SK-N-MC (cell line): ENCODE data around the gene NPS.

Experiments
- EZH2 ChIP-seq: fragments of 200-600 bp; sonication (generic); IDR thresholded peaks from one replicate; pipeline ENCODE4 v1.6.1; 2017; ENCODE audit warnings: antibody characterized with exemption
- POLR2AphosphoS5 ChIP-seq: IDR thresholded peaks from 2 replicates; pipeline ENCODE4 v1.6.1; 2012; ENCODE audit warnings: mild to moderate bottlenecking, low read depth, low read length, borderline replicate concordance

DNA sequence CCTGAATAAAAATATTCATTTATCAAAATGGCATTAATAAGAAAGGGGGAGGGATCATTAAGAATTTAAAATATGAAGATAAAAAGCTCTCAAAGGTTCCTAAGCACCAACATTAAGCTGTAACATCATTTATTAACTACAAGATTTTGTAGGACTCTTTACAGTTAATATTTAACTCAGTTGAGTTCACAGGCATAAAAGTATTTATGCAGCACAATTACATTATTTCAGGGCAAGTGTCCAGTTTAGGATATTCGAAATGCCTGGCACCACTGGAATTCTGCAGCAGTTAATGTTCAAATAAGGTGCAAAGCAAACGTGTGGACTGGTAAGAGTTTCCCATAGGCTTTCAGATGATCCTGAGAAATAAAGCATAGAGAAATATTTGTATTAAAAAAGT, 30.5 kb downstream of the NPS start:
- TF ChIP-seq EZH2: no peak
- TF ChIP-seq POLR2AphosphoS5: no peak
